Measurements from ENCODE around the gene ESPNL.

The ESPNL gene

DNA sequence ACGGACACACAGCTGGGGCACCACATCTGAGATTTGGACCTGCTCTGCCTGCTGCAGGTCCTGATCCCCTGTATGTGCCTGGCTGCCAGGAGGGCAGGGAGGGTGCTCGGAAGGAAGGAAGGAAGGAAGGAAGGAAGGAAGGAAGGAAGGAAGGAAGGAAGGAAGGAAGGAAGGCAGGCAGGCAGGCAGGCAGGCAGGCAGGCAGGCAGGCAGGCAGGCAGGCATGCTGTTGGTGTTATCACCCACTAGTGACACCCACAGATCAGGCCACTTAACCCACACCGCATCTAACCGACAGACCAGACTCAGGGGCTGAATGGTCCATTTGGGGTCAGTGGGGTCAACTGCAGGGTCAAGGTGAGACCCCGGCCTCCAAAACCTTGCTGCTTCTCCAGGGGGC, 44.1 kb downstream of the ESPNL start:
- no peak for DNase-seq

DNA sequence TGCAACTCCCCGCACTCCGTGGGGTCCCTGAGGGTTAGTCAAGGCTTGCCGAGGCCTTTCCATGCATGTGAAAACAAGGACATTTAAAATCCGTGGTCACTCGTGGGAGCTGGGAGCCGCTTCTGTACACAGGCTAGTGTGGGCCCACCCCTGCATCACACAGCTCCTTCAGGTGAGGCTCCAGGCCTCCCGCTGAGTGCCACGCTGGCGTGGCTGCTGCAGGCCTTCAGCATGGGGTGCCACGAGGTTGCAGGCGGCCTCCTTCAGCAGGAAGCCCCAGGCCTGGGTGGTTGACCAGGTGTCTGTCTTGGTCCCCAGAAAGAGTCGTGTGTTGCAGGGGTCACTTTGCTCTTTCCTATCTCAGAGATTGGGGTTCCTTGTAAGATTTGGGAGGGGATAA, 44.9 kb downstream of the ESPNL start:
- DNase-seq, result no peak

DNA sequence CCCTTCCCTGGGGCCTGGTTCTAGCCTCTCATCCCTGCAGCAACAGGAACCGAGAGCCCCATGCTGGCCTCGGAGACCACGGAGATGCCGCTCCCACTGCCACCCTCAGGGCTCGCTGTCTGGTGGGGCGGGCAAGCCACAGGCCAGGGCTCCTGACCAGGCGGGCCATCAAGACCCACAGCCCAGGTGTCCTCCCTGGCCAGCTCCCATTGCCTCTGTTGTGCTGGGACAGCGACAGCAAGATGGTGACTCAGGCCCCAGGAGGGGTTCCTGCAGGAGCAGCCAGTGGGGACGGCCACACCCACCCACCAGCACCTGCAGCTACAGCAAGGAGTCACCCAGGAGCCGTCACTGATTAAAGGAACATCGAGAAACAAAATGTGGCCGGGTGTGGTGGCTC, 45.7 kb downstream of the ESPNL start:
- DNase-seq, result no peak

DNA sequence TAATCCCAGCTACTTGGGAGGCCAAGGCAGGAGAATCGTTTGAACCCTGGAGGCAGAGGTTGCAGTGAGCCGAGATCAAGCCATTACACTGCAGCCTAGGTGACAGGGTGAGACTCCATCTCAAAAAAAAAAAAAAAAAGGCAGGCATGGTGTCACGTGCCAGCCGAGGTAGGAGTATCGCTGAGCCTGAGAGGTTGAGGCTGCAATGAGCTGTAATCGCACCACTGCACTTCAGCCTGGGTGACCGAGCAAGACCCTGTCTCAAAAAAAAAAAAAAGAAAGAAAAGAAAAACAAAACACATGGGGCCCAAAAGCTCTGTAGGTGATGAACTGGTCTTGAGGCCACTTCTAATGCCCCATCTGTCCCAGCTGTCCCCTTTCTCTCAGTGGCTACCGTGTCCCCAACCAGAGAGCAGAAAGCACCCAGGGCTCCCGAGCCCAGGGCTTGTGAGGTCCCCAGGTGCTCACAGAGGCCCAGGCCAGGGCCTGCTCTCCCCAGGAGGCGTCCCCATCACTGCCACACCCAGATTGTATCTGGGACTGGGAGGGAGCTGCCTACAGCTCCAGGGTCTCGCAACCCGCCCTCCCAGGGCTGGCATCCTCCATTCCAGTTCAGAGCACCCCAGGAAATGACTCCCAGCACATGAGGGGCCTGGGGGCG, 46.9 kb downstream of the ESPNL start:
- no peak for DNase-seq

DNA sequence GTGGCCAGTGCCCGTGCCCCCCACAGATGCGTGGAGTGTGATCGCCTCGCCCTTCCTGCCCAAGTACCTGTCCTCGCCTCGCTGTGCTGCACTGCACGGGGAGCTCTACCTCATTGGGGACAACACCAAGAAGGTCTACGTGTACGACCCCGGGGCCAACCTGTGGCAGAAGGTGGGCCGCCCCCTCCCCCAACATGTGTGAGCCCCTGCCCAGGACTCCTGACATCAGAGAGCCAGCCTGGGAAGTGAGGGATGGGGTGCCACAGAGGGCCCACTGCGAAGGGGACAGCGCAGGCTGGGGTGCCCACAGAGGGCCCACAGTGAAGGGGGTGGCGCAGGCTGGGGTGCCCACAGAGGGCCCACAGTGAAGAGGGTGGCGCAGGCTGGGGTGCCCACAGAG, 48.8 kb downstream of the ESPNL start:
- no peak for DNase-seq

DNA sequence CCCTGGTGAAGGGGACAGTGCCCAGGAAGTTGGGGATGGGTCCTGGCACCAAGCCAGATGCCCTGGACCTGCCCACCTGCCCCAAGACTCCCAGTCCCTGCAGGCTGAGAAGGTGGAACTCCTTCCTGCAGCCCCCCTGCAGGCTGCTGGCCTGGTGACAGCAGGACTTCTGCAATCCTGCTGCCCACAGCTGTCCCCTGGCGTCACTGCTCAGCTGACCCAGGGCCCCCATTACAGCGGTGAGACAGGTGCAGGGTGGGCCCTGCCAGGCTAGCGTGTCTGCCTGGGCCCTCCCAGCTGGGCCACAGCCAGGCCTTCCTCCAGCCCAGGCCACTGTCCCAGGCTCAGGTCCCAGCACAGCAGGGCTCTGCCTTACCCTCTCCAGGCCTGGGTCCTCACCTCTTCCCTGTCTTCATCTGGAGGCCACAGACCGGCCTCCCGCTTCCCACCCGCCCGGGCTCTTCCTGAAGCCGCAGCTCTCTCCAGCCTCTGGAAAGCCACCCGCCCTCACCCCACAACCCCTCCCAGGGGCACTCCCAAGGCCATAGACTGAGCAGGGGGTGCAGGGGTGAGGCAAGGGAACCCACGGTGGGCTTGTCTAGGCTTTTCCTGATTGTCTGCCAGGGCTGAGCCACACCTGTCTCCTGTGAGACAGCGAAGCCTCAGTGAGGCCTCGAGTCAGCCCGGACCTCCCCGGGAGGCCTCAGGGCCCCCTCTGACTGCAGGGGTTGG, 49.9 kb downstream of the ESPNL start:
- DNase-seq, result no peak

DNA sequence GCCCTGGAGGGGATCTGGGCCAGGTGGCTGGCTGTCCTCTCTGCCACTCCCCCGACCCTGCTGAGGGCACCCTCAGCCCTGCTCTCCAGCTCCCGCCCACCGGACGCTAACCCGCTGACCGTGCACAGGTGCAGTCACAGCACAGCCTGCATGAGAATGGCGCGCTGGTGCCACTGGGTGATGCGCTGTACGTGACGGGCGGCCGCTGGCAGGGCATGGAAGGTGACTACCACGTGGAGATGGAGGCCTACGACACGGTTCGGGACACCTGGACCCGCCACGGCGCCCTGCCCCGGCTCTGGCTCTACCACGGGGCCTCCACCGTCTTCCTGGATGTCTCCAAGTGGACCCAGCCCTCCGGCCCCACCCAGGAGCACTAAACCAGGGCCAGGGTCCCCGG, 50.5 kb downstream of the ESPNL start:
- no peak for DNase-seq

DNA sequence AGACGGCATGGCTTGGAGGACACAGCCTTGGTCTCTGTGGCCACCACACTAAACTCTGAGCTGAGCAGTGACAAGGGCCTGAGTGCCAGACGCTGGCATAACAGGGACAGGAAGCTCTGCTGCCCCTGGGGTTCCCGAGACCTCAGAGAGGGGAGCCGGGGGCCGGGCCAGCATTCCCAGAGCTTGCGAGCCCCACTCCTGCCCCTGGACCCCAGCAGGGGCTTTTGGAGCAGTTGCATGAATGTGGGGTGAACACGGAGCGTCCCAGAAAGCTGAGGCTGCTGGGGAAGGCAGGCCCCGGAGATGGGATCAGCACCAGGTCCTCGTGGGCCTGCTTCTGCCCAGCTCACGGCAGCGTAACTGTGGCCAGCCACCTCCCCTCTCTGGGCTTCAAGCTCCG, 51.1 kb downstream of the ESPNL start:
- DNase-seq, result no peak

DNA sequence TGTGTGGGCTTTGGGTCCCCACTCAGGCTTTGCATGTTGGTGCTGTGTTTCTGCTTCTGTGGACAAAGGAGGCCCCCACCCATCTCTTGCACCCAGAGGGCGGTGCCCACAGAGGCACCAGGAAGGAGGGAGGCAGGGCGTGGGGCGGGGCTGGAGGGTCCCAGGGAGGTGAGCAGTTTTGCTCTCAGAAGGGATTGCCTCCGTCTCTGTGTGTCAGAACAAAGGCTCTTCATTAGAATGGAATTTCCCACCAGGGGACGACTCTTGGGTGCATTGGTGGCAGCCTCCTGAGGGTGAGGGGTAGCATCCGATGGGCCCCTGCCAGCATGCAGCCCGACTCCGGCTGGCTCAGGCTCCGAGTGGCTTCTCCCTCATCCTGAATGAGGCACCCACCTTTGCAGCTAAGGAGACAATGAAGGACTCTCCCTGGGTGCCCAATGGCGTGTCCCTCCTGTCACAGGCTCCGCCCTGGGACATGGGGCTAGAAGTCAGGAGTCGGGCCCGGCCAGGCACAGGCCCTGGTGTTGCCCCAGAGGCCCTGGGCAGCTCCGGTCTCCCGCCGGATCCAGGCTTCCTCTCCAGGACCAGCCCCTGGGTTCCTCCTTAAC, 51.6 kb downstream of the ESPNL start:
- no peak for DNase-seq

DNA sequence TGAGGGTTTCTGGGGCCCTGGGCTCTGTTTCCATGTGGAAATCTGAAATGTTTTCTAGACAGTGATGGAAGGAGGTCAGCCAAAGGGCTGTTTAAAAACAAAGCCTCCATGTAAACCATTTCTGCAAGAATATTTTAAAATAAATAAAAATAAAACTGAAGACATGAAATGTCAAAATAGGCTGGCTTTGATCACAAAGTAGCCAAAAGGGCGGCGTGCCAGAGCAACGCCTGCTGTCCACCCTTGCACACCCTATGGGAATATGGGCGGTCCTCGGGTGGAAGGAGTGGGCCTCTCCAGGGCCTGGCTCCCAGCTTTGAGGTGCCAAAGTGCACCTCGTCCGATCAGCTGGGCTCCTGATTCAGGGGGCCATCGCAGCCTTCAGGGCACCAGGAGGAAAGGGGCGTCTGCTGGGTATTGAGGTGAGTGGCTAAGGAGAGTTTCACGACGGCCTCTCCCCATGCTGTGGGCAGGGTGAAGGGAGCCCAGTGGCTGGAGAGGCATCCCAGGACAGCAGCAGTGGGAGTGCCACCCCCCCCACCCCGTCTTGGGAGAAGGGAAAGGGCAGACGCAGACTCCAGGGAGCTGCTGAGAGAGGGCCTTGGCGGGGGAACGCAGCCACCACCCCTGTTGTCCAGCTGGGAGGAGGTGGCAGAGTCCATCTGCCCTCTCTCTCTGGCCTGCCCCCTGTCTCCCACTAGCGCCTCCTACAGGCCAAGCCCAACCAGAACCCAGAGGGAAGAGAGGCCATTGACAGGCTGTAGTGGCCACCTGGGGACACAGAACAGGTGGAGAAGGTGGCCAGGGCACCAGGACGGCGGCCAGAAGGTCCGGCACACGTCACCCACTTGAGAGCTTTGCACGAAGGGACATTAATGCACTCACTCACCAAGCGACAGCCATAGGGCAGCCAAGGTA, 52.9 kb downstream of the ESPNL start:
- DNase-seq, result no peak

DNA sequence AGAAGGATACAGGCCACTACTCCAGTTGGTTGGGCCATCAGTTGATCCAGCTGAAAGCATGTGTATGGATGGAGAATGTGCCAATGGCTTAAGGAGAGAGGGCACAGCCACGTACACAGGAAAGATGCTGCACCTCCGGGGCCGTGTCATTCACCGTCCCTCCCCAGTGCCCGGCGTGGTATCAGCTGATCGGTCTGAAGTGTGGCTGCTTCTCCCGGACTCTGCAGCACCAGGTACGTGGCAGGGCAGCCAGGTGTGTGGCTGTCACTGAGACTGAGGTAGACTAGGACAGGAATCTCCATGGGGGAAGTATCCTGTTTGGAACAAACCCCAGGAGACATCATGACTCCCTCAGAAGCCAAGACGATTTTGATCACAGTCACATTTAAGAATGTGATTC, 54.4 kb downstream of the ESPNL start:
- no peak for DNase-seq

DNA sequence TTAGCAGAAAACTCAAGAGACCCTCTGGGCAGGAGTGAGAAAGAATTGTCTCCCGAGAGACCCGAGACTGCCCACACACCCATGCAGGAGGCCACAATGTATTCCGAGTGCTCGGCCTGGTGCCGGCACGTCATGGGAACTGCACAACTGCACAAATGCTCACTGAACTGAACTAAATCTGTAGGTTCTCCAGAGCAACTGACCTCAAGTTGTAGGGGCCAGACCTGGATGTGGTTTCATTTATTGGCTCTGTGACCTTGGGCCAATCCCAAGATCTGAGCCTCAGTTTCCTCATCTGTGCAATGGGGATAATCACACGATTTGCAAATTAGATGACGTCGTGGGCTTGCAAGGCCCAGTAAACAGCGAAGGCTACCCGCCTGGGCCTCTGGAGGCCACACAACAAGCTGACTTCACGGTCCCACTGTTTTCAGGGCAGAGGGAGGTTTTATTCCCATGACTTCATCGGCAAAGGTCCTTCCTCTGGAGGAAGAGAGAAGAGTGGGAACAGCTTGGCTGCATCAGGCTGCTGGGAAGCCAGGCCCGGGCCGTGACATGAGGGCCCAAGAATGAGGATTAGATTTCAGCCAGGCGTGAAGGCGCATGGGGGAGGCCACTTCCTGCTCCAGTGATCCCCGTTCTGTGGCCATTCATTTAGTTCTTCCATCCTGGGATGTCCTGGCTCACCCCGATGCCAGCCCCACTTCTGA, 55.1 kb downstream of the ESPNL start:
- DNase-seq, result no peak

DNA sequence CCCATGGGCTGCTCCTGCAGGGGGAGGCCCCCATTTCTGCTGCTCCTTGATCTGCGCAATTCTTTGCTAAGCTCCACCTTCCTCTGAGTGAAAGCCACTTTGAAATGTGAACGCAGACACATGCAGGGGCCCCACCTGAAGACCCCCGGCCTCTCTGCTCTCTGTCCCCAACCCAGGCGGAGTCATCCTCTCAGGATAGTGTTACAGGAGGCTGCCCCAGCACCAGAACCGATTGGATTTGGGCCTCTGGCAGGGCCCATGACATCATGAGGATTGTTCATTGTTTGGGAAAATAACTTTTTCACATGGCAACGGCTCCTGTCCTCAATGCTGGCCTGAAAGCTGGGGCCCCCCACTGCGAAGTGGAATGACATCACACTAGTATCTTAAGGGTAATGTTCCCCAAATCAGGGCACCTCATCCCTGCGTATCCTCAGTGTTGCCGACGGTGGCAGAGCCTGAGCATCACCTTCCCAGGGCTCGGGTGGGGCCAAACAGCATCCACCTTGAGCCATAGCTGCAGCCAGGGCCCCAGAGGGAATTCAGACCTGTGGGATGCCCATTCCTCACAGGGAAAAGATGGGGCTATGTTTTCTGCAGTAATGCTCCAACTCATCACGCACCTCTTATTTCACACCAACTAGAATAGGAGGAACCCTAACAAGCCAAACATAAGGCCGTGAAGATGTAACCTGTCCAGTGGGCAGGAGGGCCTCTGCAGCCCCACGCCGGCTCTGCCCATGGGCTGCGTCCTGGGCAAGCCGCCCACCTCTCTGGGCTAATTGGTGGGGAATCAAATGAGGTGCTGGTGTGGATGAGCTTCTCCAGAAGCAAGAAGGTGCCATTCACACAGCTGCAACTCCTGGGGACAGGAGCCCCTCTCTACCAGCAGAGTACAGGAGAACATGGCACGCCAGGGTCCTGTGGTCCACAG, 55.9 kb downstream of the ESPNL start:
- DNase-seq, result no peak

DNA sequence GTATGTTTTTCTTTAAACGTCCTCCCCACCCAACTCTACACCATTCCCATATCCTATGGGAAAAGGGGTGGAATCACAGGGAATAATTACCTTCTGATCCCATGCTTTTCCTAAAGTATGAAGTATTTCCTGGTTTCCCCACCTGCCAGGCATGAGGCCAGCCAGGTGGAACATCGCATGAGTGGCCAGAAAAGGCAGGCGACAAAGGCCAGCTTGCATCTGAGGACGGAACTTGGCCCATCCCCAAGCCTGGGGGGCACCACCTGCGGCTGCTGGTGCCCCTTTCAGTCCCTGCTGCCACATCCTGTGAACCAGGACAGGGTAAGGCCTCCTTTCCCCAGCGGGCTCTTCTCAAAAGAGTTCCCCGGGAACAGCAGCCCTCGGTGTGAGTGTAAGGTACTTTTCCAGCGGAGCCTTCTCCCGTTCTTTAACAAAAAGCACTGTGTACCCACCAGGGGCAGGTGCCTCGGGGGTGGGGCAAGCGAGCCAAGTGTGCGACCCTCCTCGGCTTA, 57.4 kb downstream of the ESPNL start:
- DNase-seq, result no peak

DNA sequence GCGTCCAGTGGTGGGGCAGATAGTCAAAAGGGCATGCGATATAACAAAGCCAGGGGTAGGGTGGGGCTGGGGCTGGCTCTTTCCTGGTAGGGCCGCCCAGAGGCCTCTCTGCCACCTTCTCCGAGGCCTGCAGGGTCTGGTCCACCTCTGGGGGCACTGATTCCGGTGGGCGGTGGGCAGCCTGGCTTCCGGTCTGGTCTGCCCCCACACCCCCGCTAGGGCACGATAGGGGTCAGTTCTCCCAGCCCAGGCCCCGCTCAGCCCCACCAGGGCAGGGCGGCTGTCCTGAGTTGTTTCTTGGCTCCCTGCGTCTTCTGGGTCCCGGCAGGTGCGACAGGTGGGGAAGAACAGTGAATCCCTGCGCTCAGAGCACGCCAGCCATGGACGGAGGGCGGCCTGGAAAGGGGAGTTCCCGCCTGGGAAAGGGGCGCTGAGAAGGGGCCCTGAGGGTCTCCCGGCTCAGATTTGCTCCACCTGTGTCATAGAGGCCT, 57.9 kb downstream of the ESPNL start:
- no peak for DNase-seq

DNA sequence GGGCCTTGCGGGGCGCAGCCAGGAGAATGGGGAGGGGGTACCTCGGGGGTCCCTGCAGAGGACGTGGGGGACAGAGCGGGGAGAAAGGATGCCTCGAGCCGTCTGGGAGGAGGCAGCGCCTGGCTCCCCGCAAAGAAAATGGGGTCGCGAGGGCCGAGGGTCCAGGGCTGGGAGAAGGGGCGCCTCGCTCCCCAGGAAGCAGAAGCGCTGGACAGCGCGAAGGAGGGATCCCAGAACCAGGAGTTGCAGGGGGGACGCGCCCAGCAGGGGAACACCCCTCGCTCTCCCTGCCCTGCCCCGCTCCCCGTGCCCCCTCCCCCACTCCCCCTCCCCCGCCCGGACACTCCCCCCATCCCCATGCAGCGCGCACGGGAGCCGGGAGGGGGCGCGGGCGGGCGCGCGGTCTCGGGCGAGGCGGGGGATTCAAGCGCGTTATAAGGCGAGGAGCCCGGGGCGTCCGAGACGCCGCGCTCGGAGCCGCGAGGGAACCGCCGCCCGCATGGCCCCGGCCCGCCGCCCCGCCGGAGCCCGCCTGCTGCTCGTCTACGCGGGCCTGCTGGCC, 58.5 kb downstream of the ESPNL start, which contains the start of gene ERFE:
TSS of gene ERFE (plus strand) at position 462 of the 562 bp plus-strand sequence. CDS start at position 500, 38 bp downstream.
- DNase-seq, result peak; percentile 53

DNA sequence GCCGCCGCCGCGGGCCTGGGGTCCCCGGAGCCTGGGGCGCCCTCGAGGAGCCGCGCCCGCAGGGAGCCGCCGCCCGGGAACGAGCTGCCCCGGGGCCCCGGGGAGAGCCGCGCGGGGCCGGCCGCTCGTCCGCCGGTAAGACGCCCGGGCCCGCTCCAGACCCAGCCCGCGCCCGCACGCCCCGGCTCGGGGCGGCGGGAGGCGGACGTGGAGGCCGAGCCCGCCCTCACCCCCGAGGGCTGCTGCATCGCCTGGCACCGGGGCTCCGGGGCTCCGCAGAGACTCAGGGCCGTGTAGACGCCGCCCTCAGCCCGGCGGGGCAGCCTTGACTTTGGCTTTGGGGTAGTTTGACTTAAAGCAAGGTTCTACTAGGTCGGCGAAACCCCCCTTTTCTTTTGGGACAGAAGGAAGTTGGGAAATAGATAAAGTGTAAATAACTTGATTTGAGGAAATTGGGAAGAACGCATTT, 59.0 kb downstream of the ESPNL start:
- no peak for DNase-seq

DNA sequence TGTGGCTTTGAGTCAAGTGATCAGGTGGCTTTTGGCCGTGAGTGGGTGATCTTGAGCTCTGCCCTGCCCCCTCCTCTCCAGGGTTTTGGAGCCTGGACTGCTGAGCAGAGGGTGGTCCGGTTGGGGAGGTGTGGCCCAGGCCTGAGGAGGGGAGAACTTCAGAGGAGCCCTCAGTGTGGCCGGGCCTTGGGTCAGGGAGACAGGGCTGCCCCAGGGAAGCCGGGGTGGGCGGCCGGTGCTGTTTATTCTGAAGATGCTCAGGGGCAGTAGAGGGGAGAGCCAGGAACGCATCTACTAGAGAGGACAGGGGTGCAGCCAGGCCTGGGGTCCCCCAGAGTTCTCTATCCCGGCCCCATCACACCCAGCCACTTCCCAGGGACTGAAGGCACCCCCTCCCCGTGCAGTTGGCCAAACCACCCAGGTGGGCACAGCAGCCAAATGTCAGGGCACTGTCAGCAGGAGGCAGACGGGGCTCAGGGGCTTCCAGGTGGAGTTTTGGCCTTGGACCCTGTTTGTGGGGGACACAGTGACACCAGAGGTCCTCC, 59.6 kb downstream of the ESPNL start:
- no peak for DNase-seq

DNA sequence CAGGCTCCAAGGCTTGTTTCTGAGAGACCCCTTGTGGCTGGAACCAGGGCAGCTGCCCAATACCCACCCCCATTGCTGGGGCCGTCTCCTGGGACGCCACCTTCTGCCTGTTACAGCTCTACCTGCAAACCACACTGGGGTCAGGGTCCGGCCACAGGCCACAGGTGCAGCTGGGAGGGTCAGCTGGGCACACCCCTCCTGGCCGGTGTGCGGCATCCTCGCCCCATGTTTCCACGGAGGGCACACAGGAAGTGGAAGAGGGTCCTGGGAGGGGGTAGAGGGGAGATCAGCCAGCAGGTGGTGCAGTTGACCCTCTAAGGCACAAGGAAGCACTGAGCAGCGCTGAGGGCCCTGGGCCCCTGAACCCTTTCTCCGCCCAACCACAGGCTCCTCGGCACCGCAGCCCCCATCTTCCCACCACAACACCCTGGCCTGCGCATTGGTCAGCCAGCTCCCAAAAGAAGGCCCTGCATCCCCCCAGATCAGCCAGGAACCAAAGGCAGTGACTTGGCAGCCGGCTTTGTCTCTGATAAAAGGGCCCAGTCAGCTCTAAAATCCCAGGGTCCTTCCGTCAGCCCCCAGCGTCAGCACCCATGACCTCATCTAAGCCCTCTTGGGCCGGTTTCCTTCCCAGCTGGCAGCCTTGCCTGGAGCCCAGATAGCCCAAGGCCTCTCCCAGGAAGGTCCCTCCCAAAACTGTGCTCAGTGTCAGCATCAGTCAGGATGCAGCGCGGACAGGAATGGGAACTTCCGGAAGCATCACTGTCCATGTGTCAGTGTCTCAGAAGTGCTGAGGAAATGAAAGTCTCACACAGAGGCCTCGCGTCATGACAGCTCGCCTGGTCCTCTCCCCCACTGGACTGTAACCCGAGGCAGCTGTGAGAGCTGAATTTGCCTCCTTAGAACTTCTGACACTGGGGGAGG, 60.3 kb downstream of the ESPNL start:
- no peak for DNase-seq
